ENCODE measurements around the gene SEPTIN12. TPM values are rescaled to one million over a fixed set of nuclear protein-coding genes. Genes with fewer than 3 reads are reported as not detected.

SEPTIN12 gene
- total and polyA plus RNA-seq, 2 donors (not counting 1 experiment from before 2014, with no cell fraction given) = 0.07 TPM; not detected in 1

GRCh38 chr16:4775005-4775404 is 13.1 kb downstream of the SEPTIN12 start:
- Histone ChIP-seq H3K9ac (ENCODE audit: low read length) (no peak overlapping the region), H4K20me1 (ENCODE audit: control insufficient read depth, insufficient read depth, low read length, poor library complexity, severe bottlenecking) (no peaks in the 10 kb centered on the region), H3K4me1 (ENCODE audit: control insufficient read depth in 2 of 2, insufficient read depth in 2 of 2, low read length in 2 of 2) (no peaks in the 10 kb centered on the region), H3K4me2 (replicated peaks; ENCODE audit: low read depth, low read length, poor library complexity, severe bottlenecking) (no peak overlapping the region), H2AFZ (ENCODE audit: insufficient read depth, low read depth, low read length, poor library complexity, severe bottlenecking) (no peak overlapping the region), H3K27ac (ENCODE audit: low read length in 2 of 2) (no peak overlapping the region), H3K36me3 (replicated peaks in 1 of 2; ENCODE audit: control extremely low read depth in 1 of 2, control insufficient read depth in 1 of 2, extremely low read depth in 1 of 2, insufficient read depth in 2 of 2, low read length in 1 of 2) (no peaks in the 10 kb centered on the region), H3K79me2 (ENCODE audit: control insufficient read depth, insufficient read depth, low read length) (no peaks in the 10 kb centered on the region), H3K9me3 (ENCODE audit: control extremely low read depth in 1 of 3, control insufficient read depth in 2 of 3, insufficient read depth in 1 of 3, low read length in 2 of 3) (no peaks in the 10 kb centered on the region), H3K4me3 (ENCODE audit: control extremely low read depth in 1 of 5, extremely low read depth in 1 of 5, insufficient read depth in 1 of 5, low read depth in 2 of 5, low read length in 4 of 5) (no peak overlapping the region), H3K27me3 (replicated peaks in 1 of 4; ENCODE audit: control extremely low read depth in 1 of 4, control insufficient read depth in 3 of 4, insufficient read depth in 4 of 4, low read length in 3 of 4) (no peaks in the 10 kb centered on the region)
- no peak overlapping the region for H3K27ac Mint-ChIP-seq
- ATAC-seq (ENCODE audit: low read depth) (no peak), DNase-seq (no peak)
- intact Hi-C loops (cut with micrococcal nuclease) = no loop called here
- H3K4me1 Mint-ChIP-seq = no peaks in the 10 kb centered on the region
- CTCF ChIA-PET = no interaction called here
- WGBS (ENCODE audit: insufficient coverage) = 93% methylated on average over 11 of the region's 13 CpGs
- no peaks in the 10 kb centered on the region for H3K27me3 Mint-ChIP-seq
- no peak overlapping the region for H3K4me3 Mint-ChIP-seq
- POLR2A ChIA-PET = no interaction called here
- H3K9me3 Mint-ChIP-seq (ENCODE audit: insufficient read depth) = no peaks in the 10 kb centered on the region
- no peak for TF ChIP-seq CTCF (IDR thresholded peaks at IDR 0.05)
- no peak for TF ChIP-seq EZH2 (IDR thresholded peaks at IDR 0.05; ENCODE audit: borderline replicate concordance, insufficient read depth, low read depth, low read length, poor library complexity, severe bottlenecking)

GRCh38 chr16:4772351-4772750 is 15.8 kb downstream of the SEPTIN12 start:
- CTCF ChIA-PET = no interaction called here

More at GRCh38 chr16:4772351-4772750, 15.8 kb downstream of the SEPTIN12 start:
- Mint-ChIP-seq H3K9me3 (ENCODE audit: insufficient read depth) (no peaks in the 10 kb centered on the region), H3K4me1 (peaks cover 17% of the 10 kb centered on the region), H3K4me3 (no peak overlapping the region), H3K27ac (no peak overlapping the region), H3K27me3 (no peaks in the 10 kb centered on the region)
- TF ChIP-seq CTCF (IDR thresholded peaks at IDR 0.05) (no peak), EZH2 (IDR thresholded peaks at IDR 0.05; ENCODE audit: borderline replicate concordance, insufficient read depth, low read depth, low read length, poor library complexity, severe bottlenecking) (no peak)
- H4K20me1 ChIP-seq (ENCODE audit: control insufficient read depth, insufficient read depth, low read length, poor library complexity, severe bottlenecking) = no peaks in the 10 kb centered on the region
- H3K79me2 ChIP-seq (ENCODE audit: control insufficient read depth, insufficient read depth, low read length) = no peaks in the 10 kb centered on the region
- H3K27me3 ChIP-seq (replicated peaks in 1 of 4; ENCODE audit: control extremely low read depth in 1 of 4, control insufficient read depth in 3 of 4, insufficient read depth in 4 of 4, low read length in 3 of 4) = no peaks in the 10 kb centered on the region
- H3K4me2 ChIP-seq (replicated peaks; ENCODE audit: low read depth, low read length, poor library complexity, severe bottlenecking) = no peak overlapping the region
- intact Hi-C loops (cut with micrococcal nuclease) = no loop called here
- 89% methylated on average over 5 of the region's 5 CpGs for WGBS (ENCODE audit: insufficient coverage)
- no peak overlapping the region for H2AFZ ChIP-seq (ENCODE audit: insufficient read depth, low read depth, low read length, poor library complexity, severe bottlenecking)
- no peaks in the 10 kb centered on the region for H3K36me3 ChIP-seq (replicated peaks in 1 of 2; ENCODE audit: control extremely low read depth in 1 of 2, control insufficient read depth in 1 of 2, extremely low read depth in 1 of 2, insufficient read depth in 2 of 2, low read length in 1 of 2)
- DNase-seq = no peak
- no peak overlapping the region for H3K27ac ChIP-seq (ENCODE audit: low read length in 2 of 2)
- POLR2A ChIA-PET = no interaction called here
- no peak overlapping the region for H3K9ac ChIP-seq (ENCODE audit: low read length)
- no peak overlapping the region for H3K4me3 ChIP-seq (ENCODE audit: control extremely low read depth in 1 of 5, extremely low read depth in 1 of 5, insufficient read depth in 1 of 5, low read depth in 2 of 5, low read length in 4 of 5)
- peaks cover 8 to 18% of the 10 kb centered on the region in 2 donors for H3K4me1 ChIP-seq (ENCODE audit: control insufficient read depth in 2 of 2, insufficient read depth in 2 of 2, low read length in 2 of 2)
- no peaks in the 10 kb centered on the region for H3K9me3 ChIP-seq (ENCODE audit: control extremely low read depth in 1 of 3, control insufficient read depth in 2 of 3, insufficient read depth in 1 of 3, low read length in 2 of 3)
- ATAC-seq (ENCODE audit: low read depth) = no peak

Data from B cell (primary cell).